ENCODE measurements around the gene OTOG.

DNA sequence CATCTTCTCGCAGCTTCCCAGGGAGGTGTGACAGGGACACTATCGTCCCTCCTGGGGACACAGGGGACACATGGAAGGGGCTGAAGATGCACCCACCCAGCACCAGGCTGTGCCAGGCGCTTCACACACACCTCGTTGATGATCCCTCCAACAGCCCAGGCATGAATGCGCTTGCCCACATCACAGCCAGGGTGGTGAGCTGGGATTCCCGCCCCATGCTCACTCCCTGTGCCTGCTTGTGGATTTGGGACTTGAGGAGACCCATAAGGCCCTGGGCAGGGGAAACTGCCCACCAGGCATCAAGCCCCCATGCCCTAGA is 57.8 kb downstream of the OTOG start:
- TF ChIP-seq, protein P1, sequence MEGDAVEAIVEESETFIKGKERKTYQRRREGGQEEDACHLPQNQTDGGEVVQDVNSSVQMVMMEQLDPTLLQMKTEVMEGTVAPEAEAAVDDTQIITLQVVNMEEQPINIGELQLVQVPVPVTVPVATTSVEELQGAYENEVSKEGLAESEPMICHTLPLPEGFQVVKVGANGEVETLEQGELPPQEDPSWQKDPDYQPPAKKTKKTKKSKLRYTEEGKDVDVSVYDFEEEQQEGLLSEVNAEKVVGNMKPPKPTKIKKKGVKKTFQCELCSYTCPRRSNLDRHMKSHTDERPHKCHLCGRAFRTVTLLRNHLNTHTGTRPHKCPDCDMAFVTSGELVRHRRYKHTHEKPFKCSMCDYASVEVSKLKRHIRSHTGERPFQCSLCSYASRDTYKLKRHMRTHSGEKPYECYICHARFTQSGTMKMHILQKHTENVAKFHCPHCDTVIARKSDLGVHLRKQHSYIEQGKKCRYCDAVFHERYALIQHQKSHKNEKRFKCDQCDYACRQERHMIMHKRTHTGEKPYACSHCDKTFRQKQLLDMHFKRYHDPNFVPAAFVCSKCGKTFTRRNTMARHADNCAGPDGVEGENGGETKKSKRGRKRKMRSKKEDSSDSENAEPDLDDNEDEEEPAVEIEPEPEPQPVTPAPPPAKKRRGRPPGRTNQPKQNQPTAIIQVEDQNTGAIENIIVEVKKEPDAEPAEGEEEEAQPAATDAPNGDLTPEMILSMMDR (IDR thresholded peaks at IDR 0.05) = no peak
- no peak for TF ChIP-seq POLR2A (IDR thresholded peaks at IDR 0.05)

All from Peyer's patch (tissue), 4 donors.